ENCODE data around the gene PRKN. TPM values are rescaled to one million over a fixed set of nuclear protein-coding genes. Genes with fewer than 3 reads are reported as not detected.
"Not testable (repeated sequence)": the region's sequence is repeated elsewhere in the genome, so short reads cannot be mapped to it uniquely, and the experiment has no call there.

Gene PRKN
- total RNA-seq, 2 experiments from 2014 or later: not detected

DNA sequence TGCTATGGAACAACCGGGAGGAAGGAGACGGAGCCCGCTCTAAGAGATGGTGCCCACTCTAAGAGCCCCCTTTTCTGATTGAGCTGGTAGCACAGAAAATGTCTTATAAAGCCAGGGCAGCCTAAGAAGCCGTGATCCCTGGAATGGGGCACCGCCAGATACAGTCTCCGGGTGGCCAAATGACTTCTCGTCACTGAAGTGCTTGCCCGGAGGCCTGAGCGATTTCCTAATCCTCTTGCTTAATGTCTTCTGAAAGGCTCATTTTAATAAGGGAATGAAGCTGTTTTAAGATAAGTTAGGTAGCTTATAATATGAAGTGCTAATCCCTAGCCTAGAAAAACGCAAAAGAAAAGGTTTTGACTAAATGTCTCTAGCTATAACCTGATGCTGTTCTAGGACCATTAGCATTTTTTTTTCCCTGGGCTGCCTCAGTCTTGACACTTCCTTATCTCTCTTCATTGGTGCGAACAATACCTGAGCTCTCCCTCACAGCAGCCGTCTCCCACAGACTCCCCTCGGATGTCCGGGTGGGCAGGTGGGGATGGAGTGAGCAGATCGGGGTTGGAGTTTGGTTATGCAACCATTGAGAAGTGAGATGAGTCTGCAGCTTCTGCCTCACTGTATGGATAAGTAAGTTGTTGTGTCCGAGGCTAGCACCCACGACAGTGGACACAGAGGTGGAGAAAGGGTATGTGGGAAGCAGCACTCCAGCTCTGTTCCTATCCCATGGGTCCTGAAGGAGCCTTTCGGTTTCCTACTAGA lies 894.3 kb downstream of the PRKN start:
- Mint-ChIP-seq H3K27me3 (no peaks in the 10 kb centered on the region), H3K27ac (no peak overlapping the region), H3K9me3 (ENCODE audit: low read depth) (no peaks in the 10 kb centered on the region), H3K36me3 (no peaks in the 10 kb centered on the region), H3K4me1 (no peaks in the 10 kb centered on the region), H3K4me3 (no peak overlapping the region)
- CTCF ChIA-PET: no interaction called here
- DNase-seq: no peak
- ATAC-seq: no peak

DNA sequence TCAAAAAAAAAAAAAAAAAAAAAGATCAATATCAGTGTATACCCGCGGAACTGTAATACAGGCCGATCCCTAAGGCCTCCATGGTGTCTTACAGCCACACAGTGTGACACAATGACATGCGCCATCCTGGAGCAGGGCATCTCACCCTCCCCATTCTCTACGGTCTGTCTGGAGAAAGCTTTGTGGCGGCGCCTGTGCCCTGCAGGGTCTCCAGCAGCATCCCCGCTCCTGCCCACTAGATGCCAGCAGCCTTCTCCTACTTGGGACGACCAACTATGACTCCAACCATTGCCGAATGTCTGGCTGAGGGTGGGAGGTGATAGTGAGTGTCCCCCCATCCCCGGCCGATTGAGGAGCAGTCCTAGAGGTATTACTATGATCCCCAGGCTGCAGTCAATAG lies 894.9 kb downstream of the PRKN start:
- no peaks in the 10 kb centered on the region for H3K4me1 Mint-ChIP-seq
- no peaks in the 10 kb centered on the region for H3K36me3 Mint-ChIP-seq
- ATAC-seq (no peak), DNase-seq (no peak)
- CTCF ChIA-PET: interaction anchor here (0.6 kb wide), 1 partner anchor 47 kb away, joined by 3 read pairs; no protein-coding TSS in a partner anchor
- H3K27me3 Mint-ChIP-seq: no peaks in the 10 kb centered on the region
- H3K4me3 Mint-ChIP-seq: no peak overlapping the region
- H3K9me3 Mint-ChIP-seq (ENCODE audit: low read depth): no peaks in the 10 kb centered on the region
- no peak overlapping the region for H3K27ac Mint-ChIP-seq

DNA sequence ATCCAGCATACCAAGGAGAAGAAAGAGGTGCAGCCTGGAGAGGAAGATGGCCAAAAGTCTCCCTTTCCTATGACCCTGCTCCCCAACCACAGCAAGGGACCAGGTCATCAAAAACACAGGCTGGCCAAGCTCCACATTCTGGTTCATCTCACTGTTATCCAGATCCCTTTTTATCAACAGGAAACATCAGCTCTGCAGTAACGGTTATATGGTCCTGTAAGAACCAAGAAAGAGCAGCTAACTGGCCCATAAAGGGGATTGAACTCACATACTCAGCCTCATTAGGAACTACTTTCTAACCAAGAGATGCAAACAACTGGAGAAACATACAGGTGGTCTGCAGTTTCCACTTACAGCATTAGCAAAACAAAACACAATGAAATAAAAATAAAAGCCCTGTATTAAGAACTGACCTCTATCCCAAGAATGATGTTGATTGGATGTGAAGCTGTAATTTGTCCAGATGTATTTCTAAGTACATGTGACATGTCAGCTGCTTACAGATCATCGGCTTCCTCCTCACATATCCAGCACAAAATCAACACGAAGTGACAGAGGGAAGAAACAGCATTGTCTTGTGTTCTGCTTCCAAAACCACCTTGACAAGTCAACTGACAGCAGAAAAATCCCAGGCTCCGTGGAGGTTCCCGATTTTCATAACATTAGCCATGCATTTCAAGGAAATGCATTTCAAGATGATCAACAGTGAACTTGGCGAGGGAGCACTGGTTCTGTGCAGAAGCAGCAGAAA lies 896.5 kb downstream of the PRKN start:
- no peak for DNase-seq
- H3K9me3 Mint-ChIP-seq (ENCODE audit: low read depth): no peaks in the 10 kb centered on the region
- no peaks in the 10 kb centered on the region for H3K4me1 Mint-ChIP-seq
- ATAC-seq: no peak
- H3K27me3 Mint-ChIP-seq: no peaks in the 10 kb centered on the region
- CTCF ChIA-PET: no interaction called here
- no peaks in the 10 kb centered on the region for H3K36me3 Mint-ChIP-seq
- H3K27ac Mint-ChIP-seq: no peak overlapping the region
- no peak overlapping the region for H3K4me3 Mint-ChIP-seq

DNA sequence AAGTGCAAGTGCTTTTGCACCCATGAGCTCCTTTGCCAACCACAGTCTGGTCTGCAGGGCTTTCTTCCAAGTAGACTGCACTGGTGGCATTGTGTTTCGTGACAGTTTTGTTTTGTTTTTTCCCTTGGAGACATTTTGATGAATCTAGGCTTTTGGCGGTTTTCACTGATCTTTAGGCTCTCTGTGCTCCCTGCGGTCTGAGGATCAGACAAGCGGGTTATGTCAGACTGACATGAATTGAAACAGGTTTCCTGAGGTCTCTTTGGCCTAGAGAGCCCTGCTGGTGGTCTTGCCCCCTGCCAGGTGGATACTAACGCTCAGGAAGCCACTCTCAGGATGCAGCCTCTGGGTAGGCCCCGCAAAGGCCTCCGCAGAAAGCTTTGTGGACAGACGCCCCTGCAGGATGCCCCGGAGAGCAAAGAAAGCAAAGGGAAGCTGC lies 898.3 kb downstream of the PRKN start:
- no peak for DNase-seq
- Mint-ChIP-seq H3K27me3 (no peaks in the 10 kb centered on the region), H3K27ac (no peak overlapping the region), H3K4me3 (no peak overlapping the region), H3K9me3 (ENCODE audit: low read depth) (no peaks in the 10 kb centered on the region), H3K36me3 (no peaks in the 10 kb centered on the region), H3K4me1 (no peaks in the 10 kb centered on the region)
- ATAC-seq: no peak
- CTCF ChIA-PET: no interaction called here

DNA sequence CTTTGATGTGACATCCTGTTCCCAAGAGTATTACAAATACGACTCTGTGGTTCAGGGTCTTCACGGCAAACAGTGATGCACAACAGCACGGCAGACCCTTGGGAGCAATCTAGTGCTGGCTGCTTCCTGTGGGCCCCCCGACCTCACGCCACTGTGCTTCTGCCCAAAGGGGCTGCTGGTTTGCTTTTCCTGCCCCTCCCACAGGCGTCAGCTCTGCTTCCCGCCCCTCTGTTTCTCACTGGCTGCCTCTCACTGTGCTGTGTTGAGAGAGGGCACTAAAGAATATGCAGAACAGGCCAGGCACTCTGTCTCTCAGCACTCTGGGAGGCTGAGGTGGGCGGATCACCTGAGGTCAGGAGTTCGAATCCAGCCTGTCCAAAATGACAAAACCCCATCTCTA lies 899.2 kb downstream of the PRKN start:
- Mint-ChIP-seq H3K4me3 (no peak overlapping the region), H3K27me3 (no peaks in the 10 kb centered on the region), H3K27ac (no peak overlapping the region), H3K36me3 (no peaks in the 10 kb centered on the region), H3K4me1 (no peaks in the 10 kb centered on the region), H3K9me3 (ENCODE audit: low read depth) (no peaks in the 10 kb centered on the region)
- DNase-seq: no peak
- no peak for ATAC-seq
- CTCF ChIA-PET: no interaction called here

DNA sequence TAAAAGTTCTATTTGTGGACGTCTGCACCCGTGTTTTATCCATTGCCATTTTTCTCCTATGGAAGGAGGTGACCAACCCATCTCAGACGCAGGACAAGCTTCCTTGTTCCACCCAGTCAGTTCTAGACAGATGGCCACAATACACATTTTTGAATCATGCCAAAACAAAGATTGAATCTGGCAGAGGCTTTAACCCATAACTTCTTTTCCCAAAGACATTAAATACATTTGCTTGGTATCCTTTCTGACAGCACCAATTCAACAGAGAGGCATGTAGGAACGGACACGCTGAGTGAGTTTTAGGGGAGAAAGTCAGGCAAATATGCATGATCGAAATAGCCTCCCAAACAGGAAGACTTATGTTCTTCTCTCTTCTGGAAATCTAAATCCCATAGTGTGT lies 901.1 kb downstream of the PRKN start:
- DNase-seq (no peak), ATAC-seq (no peak)
- no peaks in the 10 kb centered on the region for H3K4me1 Mint-ChIP-seq
- H3K9me3 Mint-ChIP-seq (ENCODE audit: low read depth): no peaks in the 10 kb centered on the region
- no peaks in the 10 kb centered on the region for H3K27me3 Mint-ChIP-seq
- no peak overlapping the region for H3K27ac Mint-ChIP-seq
- no peak overlapping the region for H3K4me3 Mint-ChIP-seq
- H3K36me3 Mint-ChIP-seq: no peaks in the 10 kb centered on the region
- CTCF ChIA-PET: no interaction called here

DNA sequence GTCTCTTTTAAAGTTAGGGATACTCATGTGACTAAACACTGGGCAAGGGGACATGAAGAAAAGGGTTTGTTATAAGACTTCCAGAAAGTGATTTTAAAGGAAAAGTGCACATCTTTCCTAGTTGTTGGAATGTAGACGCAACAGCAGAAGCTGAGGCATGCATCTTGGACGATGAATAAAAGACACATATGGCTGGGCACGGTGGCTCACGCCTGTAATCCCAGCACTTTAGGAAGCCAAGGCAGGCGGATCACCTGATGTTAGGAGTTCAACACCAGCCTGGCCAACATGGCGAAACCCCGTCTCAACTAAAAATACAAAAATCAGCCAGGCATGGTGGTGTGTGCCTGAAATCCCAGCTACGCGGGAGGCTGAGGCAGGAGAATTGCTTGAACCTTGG lies 905.4 kb downstream of the PRKN start:
- not testable (repeated sequence) for H3K9me3 Mint-ChIP-seq (ENCODE audit: low read depth); H3K36me3 Mint-ChIP-seq; H3K27me3 Mint-ChIP-seq; H3K4me1 Mint-ChIP-seq; H3K4me3 Mint-ChIP-seq; H3K27ac Mint-ChIP-seq; DNase-seq; ATAC-seq
- CTCF ChIA-PET: interaction anchor here (1.2 kb wide), 1 partner anchor 75 kb away, joined by 3 read pairs; no protein-coding TSS in a partner anchor

DNA sequence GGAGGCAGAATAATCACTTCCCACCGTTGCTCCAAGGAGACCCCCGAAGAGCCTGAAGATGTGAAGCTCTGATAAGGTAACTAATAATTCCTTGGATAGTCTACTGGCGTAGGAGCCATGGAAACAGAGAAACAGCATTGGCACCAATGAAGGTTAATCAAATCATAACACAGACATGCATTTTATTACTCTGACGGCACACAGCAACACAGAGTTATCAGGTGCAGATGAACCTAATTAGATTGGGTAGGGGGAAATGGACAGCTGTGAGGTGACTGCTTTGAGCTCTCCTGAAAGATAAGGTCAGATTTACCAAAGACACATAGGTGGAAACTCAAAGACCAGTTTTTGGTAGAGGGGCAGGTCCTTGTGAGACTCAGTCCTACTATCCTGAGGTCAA lies 909.7 kb downstream of the PRKN start:
- Mint-ChIP-seq H3K27me3 (no peaks in the 10 kb centered on the region), H3K4me3 (no peak overlapping the region), H3K4me1 (no peaks in the 10 kb centered on the region), H3K9me3 (ENCODE audit: low read depth) (no peaks in the 10 kb centered on the region), H3K27ac (no peak overlapping the region), H3K36me3 (no peaks in the 10 kb centered on the region)
- DNase-seq (no peak), ATAC-seq (no peak)
- CTCF ChIA-PET: no interaction called here

DNA sequence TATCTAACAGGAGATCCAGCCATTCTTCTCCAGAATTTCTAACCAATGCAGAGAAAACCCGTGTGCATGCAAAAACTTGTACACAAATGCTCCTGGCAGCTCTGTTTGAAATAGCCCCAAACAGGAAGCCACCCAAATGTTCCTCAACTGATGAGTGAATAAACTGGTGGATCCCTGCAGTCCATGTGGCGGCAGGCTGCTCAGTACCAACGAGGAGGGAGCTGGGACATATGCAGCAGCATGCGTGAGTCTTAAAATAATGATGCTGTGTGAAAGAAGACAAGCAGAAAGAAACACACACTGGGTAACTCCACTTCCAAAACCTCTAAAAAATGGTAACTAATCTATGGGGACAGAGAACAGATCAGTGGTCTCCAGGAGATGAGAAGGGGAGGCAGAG lies 911.6 kb downstream of the PRKN start:
- CTCF ChIA-PET: no interaction called here
- no peak for ATAC-seq

DNA sequence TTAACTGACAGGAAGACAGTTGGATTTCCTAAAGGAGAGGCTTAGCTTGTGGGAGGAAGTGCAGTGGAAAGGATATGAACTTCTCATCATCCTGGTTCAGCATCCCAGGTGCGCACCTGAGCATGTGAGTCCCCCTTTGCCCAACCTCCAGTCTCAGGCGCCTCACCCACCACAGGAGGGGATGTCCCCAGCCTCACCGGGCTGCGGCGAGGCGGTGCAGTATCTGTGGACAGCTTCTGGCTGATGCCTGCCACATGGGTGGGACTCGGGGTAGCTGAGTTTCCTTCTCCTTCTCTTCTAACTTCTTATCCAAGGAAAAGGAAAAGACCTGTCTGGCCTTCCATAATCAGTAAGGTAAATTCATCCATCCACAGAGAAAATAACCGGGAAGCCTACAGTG lies 914.4 kb downstream of the PRKN start:
- Mint-ChIP-seq H3K4me1 (no peaks in the 10 kb centered on the region), H3K27ac (no peak overlapping the region)

More for the DNA sequence above, 911.6 kb downstream of the PRKN start:
- no peak overlapping the region for H3K27ac Mint-ChIP-seq
- no peaks in the 10 kb centered on the region for H3K36me3 Mint-ChIP-seq
- no peaks in the 10 kb centered on the region for H3K4me1 Mint-ChIP-seq
- H3K4me3 Mint-ChIP-seq: no peak overlapping the region
- H3K27me3 Mint-ChIP-seq: no peaks in the 10 kb centered on the region
- H3K9me3 Mint-ChIP-seq (ENCODE audit: low read depth): no peaks in the 10 kb centered on the region
- DNase-seq: no peak

DNA sequence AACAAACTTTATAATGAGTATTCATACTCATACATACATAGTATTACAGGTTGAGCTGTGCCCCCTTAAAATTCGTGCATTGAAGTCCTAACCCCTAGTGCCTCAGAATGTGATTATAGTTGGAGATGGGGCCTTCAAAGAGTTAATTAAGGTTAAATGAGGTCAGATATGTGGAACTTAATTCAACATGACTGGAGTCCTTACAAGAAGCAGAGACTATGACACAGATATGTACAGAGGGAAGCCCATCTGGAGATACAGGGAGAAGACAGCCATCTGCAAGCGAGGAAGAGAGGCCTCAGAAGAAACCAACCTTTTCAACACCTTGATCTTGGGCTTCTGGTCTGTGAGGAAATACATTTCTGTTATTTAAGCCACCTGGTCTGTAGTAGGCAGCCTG lies 917.6 kb downstream of the PRKN start:
- Mint-ChIP-seq H3K9me3 (ENCODE audit: low read depth) (no peaks in the 10 kb centered on the region), H3K4me3 (no peak overlapping the region), H3K27ac (no peak overlapping the region), H3K4me1 (no peaks in the 10 kb centered on the region), H3K36me3 (no peaks in the 10 kb centered on the region), H3K27me3 (no peaks in the 10 kb centered on the region)
- no peak for DNase-seq
- CTCF ChIA-PET: no interaction called here
- no peak for ATAC-seq

More for the DNA sequence above, 914.4 kb downstream of the PRKN start:
- ATAC-seq (no peak), DNase-seq (no peak)
- no peaks in the 10 kb centered on the region for H3K36me3 Mint-ChIP-seq
- CTCF ChIA-PET: no interaction called here
- no peak overlapping the region for H3K4me3 Mint-ChIP-seq
- no peaks in the 10 kb centered on the region for H3K27me3 Mint-ChIP-seq
- no peaks in the 10 kb centered on the region for H3K9me3 Mint-ChIP-seq (ENCODE audit: low read depth)

DNA sequence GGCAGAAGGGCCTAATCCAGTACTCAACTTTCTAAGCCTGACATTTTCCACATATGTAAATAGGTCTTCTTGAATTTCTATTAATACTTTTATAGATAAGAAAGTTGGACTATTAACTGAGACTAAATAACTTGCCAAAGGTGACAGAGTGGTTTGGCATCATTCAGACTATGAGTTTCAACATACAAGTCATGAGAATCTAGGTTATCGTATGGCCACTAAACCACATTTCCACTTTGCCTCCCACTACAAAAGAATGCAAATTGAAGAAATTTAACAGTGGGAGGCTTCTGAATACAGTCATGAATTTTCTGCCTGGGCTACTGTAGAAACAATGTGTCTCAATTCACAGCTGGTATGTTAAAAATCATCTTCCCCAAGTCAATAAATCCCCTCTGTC lies 922.7 kb downstream of the PRKN start:
- H3K4me3 Mint-ChIP-seq: no peak overlapping the region
- ATAC-seq (no peak), DNase-seq (no peak)
- H3K4me1 Mint-ChIP-seq: no peaks in the 10 kb centered on the region
- CTCF ChIA-PET: no interaction called here
- no peaks in the 10 kb centered on the region for H3K27me3 Mint-ChIP-seq
- no peaks in the 10 kb centered on the region for H3K9me3 Mint-ChIP-seq (ENCODE audit: low read depth)
- H3K36me3 Mint-ChIP-seq: no peaks in the 10 kb centered on the region
- H3K27ac Mint-ChIP-seq: no peak overlapping the region

DNA sequence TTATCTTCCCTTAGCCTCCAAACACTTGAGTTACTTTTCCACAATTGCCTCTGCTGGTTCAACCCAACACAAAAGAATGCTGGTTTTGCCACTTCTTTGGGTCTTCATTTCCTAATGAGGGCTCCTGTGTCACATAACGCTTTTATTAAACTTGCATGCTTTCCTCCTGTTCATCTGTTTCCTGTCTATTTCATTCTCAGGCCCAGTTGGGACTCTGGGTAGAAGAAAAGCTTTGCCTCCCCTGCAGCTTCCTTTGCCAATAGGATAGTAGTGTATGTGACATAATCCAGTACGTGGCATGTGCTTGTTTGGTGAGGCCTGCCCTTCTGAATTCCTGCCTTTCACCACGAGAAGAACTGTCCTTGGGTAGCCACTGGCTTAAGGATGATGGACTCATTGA lies 924.4 kb downstream of the PRKN start:
- no peak for ATAC-seq
- no peaks in the 10 kb centered on the region for H3K27me3 Mint-ChIP-seq
- no peaks in the 10 kb centered on the region for H3K4me1 Mint-ChIP-seq
- no peaks in the 10 kb centered on the region for H3K9me3 Mint-ChIP-seq (ENCODE audit: low read depth)
- CTCF ChIA-PET: interaction anchor here (0.6 kb wide), 1 partner anchor 648 kb away, joined by 3 read pairs; no protein-coding TSS in a partner anchor
- H3K27ac Mint-ChIP-seq: no peak overlapping the region
- no peak for DNase-seq
- no peaks in the 10 kb centered on the region for H3K36me3 Mint-ChIP-seq
- no peak overlapping the region for H3K4me3 Mint-ChIP-seq

DNA sequence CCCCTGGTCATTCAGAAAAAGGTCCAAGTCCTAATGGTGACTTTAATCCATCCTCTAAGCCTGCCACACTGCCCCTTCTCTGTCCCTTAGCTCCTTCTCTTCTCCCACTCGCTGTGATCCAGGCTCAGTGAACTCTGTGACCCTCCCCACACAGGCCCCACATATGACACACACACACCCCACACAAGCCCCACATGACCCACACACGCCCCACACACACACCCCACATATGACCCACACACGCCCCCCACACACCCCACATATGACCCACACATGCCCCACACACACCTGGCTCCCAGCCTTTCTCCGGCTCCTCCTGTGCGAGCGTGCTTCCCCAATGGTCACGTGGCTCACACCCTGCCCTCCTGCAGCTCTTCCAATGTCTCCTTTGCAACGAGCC lies 925.3 kb downstream of the PRKN start:
- DNase-seq (no peak), ATAC-seq (no peak)
- Mint-ChIP-seq H3K4me3 (no peak overlapping the region), H3K27me3 (no peaks in the 10 kb centered on the region), H3K9me3 (ENCODE audit: low read depth) (no peaks in the 10 kb centered on the region), H3K27ac (no peak overlapping the region), H3K36me3 (no peaks in the 10 kb centered on the region), H3K4me1 (no peaks in the 10 kb centered on the region)
- CTCF ChIA-PET: no interaction called here
